HG02763 (cell line): ENCODE measurements around the gene SYTL5.
"Not testable (repeated sequence)": the region's sequence is repeated elsewhere in the genome, so short reads cannot be mapped to it uniquely, and the experiment has no call there.

ENCODE experiments used
- ATAC-seq: cut with Tn5 transposase; IDR thresholded peaks from one replicate; pipeline ENCODE4 v1.9.1; 2021; ENCODE audit warnings: mild to moderate bottlenecking, moderate library complexity; ENCODE audit not compliant: unreplicated experiment

Gene SYTL5

GRCh38 chrX:38006291-38006690, at the start of gene SYTL5:
Gene SYTL5 (plus strand): TSS chrX:38006553. CDS start chrX:38033890, 27,337 bp downstream.
- ATAC-seq: no peak

GRCh38 chrX:37958525-37959211, 47.7 kb upstream of the SYTL5 start:
- ATAC-seq: no peak

DNA sequence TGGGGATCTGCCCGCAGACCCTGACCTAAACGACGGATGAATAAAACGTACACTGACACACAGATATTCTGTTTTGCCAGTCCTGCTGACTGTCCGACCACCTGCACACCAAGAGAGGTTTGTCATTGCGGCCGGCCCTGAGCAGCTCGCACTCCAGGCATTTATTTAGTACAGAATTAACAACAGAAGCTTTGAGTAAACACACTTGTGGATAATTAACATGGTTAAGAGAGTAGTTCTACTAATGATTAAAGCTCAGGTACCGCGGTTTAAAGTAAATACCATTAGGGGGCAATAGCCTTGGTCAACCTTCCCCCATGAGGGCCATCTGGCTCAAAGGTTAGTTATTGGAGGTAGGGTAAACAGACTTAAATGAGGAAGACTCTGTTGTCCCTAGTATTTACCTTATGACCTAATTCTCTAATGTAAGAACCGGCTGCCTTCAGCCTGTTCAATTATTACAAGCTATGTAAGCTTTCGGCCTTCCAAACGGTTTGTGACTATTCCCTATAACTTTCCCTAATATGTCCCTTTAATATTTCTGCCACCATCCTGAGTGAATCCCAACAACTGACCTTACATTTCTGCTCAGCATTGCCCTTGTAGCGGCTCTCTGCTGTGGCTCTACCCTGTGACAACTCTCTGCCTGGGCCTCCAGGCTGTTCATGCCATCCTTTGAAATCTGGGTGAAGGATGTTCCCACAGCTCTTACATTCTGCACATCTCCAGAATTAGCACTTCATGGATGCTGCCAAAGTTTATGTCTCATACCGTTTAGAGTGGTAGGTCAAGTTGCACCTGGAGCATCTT, 46.9 kb upstream of the SYTL5 start:
- ATAC-seq: no peak

- ATAC-seq: no peak
Observed at GRCh38 chrX:37961118-37961517, 45.2 kb upstream of the SYTL5 start.

DNA sequence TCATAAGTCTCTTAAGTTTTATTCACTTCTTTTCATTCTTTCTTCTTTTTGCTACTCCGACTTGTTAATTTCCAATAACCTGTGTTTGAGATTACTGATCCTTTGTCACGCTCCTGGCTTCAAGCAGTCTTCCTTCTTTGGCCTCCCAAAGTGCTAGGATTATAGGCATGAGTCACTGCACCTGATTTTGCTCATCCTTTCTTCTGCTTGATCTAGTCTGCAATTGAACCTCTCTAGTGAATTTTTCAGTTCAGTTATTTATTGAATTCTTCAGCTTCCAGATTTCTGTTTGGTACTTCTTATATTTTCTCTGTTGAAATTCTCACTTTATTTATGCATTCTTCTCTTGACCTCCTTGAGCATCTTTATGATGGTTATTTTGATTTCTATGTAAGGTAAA, 38.6 kb upstream of the SYTL5 start:
- ATAC-seq: no peak

DNA sequence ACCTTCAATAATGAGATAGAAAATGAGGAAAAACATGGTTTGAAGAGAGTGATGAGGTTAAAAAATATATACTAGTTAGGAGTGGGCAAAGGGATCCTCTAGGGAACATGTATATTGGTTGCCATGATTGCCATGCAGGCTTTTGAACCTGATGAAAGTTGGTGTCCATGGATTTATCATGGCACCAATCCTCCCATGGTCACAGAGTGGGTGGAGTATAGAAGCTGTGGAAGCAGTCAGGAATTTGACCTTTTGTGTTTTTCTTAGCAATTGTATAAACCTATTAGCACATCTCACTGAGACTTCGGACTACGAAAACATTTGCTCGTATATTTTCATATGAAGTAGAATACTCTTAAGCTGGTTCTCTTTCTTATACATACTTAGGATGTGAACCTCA, 30.9 kb upstream of the SYTL5 start:
- no peak for ATAC-seq

DNA sequence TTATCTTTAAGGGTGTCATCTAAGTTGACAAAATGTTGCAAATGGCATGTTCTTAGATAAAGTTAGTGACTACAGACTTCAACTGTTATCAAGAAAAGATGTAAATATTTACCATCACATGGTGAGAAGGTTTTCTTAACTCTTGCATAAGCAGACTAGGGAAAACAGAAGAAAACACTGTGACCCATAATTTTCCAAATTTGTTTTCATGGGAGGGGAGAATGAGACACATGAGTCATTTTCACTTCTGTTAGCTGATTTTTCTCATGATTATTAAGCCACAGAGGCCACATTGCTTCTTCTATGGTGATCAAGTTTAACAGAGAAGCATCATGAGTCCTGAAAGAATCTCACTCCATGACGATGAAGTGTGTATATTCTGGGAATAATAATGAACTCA, 30.2 kb upstream of the SYTL5 start:
- no peak for ATAC-seq

DNA sequence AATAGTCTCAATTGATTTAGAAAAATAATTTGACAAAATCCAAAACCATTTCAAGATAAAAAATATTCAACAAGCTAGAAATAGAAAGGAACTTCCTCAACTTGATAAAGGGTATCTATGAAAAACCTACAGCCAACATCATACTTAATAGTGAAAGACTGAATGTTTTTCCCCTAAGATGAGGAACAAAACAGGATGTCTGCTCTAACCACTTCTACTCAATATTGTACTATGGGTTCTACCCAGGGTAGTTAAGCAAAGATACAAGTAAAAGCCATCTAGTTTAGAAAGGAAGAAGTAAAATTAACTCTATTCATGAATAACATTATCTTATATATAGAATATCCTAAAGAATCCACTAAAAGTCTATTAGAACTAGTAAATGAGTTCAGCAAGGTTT, 21.5 kb upstream of the SYTL5 start:
- no peak for ATAC-seq

DNA sequence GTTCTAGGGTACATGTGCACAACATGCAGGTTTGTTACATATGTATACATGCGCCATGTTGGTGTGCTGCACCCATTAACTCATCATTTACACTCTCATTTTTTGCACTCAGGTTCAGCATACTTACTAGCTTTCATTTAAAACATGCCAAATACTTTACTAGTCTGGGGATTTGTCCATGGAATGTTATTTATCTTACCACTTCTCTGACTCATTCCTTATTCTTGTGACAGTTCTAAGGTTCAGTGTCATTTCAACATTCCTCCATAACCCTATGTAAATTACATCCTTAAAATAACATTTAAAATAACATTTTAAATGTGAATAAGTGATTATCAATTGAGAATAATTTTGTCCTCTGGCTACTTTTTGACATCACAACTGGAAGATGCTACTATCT, 19.5 kb upstream of the SYTL5 start:
- ATAC-seq: no peak

GRCh38 chrX:37989304-37989703, 17.0 kb upstream of the SYTL5 start:
- no peak for ATAC-seq

DNA sequence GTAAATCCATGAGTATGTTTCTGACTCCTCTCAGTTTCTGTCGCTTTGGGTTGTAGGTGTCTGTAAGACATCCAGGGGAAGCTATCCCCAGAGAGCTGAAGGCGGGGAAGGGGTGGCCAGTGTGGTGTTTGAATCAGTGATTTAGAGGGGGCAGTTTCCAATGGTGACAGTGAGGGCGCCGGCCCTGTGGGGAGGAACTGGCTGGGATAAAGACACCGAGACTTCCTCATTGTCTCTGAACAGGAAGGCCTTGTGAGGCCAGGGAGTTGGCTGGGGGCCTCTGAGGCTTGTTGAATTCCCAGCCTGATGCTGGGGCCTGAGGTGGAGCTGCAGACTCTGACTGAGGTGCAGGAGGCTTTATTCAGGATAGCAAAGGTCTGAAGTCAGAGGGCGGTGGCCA, 15.1 kb upstream of the SYTL5 start:
- ATAC-seq: not testable (repeated sequence)

GRCh38 chrX:37993176-37993575, 13.2 kb upstream of the SYTL5 start:
- ATAC-seq: no peak

- ATAC-seq: no peak
Observed at GRCh38 chrX:37993837-37994619, 12.3 kb upstream of the SYTL5 start.

GRCh38 chrX:37995428-37995827, 10.9 kb upstream of the SYTL5 start:
- ATAC-seq: no peak

DNA sequence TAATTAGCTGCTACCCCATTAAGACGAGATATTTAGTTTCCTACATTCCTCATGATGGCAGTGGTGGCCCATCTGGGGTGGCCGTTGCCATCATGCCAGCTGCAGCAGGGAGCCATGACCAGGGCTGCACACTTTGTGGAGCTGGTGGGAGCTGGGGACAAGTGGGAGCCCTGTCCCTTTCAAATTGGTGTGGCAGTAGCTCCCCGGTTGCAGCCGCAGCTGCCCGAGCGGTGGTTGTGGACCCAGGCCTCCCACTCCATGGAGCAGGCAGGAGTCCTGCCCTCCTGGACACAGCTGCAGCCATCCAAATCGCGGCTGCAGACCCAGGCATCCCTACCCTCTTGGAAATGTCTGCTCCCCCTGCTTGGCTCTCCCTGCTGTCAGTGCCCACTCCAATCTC, 9.3 kb upstream of the SYTL5 start:
- no peak for ATAC-seq

- ATAC-seq: no peak
Observed at GRCh38 chrX:37998586-37999262, 7.6 kb upstream of the SYTL5 start.

DNA sequence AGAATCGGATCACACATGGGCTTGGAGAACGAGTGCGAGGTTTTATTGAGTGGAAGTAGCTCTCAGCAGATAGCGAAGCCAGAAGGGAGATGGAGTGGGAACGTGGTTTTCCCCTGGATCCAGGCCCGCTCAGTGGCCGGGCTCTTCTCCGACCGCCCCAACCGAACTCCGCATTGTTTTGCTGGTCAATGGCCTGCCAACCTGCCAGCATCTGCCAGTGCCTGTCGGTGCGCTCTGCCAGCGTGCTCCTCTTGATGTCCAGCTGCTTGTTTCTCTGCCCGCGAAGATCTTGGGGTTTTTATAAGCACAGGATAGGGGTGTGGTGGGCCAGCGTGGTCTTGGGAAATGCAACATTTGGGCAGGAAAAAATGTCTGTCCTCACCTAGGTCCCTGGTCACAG, 5.6 kb upstream of the SYTL5 start:
- ATAC-seq: no peak

DNA sequence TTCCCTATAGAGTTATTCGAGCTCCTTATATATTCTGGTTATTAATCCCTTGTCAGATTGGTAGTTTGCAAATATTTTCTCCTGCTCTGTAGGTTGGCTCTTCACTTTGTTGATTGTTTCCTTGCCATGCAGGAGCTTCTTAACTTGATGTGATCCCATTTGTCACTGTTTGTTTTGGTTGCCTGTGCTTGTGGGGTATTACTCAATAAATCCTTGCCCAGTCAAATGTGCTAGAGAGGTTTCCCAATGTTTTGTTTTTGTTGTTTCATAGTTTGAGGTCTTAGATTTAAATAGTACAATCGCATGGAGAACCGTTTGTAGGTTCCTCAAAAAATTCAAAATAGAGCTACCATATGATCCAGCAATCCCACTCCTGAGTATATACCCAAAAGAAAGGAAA, 2.3 kb upstream of the SYTL5 start:
- ATAC-seq: no peak

- no peak for ATAC-seq
Observed at GRCh38 chrX:38006778-38007177, 425 bp downstream of the SYTL5 start.

DNA sequence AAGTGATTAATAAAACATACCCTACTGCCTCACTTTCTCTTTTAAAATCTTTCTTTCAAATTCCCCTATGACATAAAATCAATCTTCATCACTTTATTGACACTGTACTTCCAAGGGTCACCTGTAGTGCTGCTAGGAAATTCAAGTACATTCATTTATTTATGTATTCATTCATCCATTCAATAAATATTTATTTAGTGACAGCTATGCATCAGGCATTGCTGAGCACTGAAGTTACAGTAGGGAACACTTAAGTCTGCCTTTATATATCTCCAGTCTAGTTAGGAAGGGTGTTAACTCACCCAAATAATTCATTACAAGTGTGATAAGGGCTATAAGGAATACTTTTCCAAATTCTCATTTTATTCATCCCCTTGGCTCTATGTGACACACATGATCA, 2.3 kb downstream of the SYTL5 start:
- no peak for ATAC-seq

GRCh38 chrX:38009641-38010040, 3.3 kb downstream of the SYTL5 start:
- no peak for ATAC-seq
